HG02852 (cell line): Measurements from ENCODE around the gene KLF16.
A peak's percentile ranks its signal among the peaks of the same experiment; 100 is the strongest.

Experiments
- ATAC-seq: cut with Tn5 transposase; IDR thresholded peaks from one replicate; pipeline ENCODE4 v1.9.1; 2021; ENCODE audit warnings: mild to moderate bottlenecking, moderate library complexity; ENCODE audit not compliant: unreplicated experiment

KLF16 gene

DNA sequence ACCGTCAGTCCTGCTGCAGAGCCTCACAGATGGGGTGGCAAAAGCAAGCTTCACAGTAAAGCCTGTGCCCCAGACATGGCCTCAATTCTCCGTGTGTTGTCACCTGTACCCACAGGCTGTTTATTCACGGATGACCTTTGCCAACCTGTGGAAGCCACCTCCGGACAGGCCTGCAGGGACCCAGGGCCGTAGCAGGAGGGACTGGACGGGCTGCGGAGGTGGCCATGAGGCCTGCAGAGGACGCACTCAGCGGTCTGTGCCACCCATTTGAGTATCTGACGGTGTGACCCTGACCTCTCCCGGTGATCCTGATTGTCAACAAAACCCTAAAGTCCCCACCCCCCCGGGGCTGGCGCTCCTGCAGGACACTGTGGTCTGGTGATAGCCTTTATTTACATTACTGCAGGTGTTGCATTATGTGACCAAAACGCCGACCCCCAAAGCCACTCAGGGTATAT lies 7.8 kb upstream of the KLF16 start:
- no peak for ATAC-seq

DNA sequence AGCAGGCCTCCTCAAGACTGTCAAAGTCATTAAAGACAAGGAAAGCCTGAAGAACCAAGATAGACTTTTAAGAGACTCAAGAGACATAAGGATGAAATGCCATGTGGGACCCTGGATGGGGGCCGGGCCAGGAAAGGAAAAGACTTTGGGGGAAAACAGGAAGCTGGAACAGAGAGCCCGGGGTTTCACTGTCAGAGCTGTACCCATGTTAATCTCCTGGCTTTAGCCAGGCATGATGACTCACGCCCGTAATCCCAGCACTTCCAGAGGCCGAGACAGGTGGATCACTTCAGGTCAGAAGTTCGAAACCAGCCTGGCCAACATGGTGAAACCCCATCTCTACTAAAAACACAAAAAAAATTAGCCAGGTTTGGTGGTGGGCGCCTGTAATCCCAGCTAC lies 5.6 kb upstream of the KLF16 start:
- ATAC-seq: no peak

DNA sequence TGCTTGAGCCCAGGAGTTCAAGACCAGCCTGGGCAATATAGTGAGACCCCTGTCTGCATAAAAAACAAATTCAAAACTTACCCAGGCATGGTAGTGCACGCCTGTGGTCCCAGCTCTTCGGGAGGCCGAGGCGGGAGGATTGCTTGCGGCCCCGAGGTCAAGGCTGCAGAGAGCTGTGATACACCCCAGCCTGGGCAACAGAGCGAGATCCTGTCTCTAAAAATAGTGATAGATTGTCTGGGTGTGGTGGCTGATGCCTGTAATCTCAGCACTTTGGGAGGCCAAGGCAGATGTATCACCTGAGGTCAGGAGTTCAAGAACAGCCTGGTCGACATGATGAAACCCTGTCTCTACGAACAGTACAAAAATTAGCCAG lies 4.0 kb upstream of the KLF16 start:
- no peak for ATAC-seq

DNA sequence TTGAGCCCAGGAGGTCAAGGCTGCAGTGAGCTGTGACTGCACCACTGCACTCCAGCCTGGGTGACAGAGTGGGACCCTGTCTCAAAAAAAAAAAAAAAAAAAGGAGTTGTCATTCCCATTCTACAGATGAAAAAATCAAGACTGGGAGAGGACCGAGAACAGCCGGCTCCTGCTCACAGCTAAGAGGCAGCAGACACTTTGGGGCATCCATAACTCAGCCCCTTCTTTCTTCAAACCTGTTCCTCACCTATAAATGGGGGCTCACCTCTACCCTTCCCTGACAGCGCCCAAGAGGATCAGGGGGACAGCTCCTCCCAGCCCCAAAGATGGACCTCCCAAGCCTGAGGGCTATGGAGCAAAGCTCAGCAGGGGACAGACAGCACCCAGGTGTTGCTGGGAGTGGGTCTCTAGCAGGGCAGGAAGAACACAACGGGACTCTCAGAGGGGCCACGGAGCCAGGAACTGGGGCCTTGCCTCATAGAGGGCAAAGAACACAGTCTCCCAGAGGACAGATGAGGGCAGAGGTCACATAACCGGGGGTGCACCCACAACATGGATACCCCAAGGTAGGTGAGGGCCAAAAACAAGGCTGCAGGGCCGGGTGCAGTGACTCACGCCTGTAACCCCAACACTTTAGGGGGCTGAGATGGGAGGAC lies 3.4 kb upstream of the KLF16 start:
- no peak for ATAC-seq

DNA sequence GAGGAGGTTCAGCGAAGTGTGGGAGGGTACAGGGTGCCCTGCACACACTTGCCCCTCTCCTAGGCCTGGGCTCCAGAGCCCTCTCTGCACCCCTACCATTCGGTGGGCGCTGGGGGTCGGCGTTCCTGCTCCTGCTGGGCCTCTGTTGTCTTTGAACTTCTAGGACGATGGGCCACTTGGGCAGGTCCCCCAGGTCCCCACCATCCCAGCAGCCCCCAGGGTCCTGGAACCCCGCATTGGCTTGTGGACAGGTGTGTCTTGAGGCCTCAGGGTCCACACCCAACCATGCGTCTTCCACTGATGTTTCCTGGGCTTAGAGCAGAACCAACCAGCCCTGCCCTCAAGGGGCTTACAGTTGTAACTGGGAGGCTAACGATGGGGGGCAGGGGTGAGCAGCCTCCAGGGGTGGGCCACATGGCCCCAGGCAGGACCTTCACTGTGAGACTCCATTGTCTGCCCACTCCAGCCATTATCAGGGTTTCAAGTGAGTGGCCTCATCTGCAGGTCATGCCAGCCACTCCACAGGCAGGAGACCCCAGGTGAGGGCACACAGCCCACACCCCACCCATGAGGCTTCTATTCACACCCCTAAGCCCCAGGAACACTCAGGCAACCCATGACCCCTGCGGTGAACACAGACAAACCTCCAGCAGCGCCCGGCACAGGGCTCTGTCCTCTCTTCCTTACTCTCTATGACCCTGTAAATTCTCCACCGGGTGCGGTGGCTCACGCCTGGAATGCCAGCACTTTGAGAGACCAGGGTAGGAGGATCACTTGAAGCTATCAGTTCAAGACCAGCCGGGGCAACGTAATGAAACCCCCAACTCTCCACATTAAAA lies 2.0 kb upstream of the KLF16 start:
- no peak for ATAC-seq

DNA sequence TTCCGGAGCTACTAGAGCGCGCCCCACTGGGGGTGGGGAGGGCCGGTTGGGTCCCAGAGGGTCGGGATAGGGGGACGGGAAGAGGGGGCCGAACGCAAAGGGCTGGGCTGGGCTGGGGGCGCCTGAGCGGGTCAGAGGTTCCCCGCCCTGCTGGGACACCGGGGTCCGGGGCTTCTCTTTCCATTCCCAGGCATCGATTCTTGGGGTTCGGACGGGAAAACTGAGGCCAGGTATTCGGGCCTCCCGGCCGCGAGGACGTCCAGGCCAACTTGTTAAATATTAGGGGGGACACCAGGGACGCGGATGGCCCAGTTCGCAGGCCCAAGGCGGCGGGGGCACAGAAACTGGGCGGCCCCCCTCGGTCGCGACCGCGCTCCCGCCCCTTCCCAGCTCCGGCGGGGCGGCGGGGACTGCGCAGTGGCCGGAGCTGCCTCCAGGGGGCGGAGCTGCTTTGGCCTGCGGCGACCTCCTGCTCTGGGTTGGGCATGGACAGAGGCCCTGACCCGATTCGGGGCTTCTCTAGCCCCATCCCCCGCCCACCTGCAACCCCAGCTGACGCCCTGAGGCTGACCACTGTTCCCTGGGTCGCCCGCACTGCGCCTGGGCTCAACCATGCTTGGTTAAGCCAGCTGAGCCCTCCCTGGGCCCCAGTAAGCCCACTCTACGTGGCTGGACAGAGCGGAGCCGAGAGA lies 1.2 kb upstream of the KLF16 start:
- ATAC-seq: peak; percentile 31

DNA sequence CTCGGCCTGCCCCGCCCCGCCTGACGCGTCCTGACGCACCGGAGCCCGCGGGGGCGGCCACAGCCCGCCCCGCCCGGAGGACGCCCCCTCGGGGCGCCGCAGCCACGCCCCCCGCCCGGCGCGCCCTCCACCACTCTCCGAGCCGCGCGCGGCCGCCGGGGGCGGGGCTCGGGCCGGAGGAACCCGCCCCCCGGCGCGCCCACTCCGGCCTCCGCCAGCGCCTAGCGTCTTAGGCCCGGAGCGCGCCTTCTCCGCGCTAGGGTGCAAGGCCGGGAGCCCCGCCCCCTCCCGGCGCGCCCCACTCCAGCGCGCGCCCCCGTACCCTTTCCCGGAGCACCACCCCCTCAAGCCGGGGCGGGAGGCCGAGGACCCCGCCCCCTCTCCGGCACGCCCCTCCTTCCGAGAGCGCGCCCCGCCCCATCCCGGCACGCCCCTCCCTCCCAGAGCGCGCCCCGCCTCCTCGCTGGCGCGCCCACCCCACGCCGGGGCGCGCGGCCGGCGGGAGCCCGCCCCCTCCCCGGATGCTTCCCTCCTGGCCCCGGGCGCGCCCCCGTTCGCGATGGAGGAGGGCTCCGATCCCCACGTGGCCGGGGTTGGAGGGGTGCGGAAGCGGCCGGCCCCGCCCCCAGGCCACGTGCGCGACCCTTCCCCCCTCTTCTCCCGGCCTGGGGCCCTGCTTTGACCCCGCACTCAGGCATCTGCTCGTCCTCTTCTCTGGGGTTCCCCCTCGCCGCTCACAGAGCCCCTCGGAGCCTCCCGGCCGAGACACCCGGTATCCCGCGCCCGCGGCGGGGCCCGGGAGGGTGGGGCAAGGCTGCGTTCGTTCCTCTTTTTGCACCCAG lies 480 bp upstream of the KLF16 start:
- ATAC-seq: peak; percentile 54

DNA sequence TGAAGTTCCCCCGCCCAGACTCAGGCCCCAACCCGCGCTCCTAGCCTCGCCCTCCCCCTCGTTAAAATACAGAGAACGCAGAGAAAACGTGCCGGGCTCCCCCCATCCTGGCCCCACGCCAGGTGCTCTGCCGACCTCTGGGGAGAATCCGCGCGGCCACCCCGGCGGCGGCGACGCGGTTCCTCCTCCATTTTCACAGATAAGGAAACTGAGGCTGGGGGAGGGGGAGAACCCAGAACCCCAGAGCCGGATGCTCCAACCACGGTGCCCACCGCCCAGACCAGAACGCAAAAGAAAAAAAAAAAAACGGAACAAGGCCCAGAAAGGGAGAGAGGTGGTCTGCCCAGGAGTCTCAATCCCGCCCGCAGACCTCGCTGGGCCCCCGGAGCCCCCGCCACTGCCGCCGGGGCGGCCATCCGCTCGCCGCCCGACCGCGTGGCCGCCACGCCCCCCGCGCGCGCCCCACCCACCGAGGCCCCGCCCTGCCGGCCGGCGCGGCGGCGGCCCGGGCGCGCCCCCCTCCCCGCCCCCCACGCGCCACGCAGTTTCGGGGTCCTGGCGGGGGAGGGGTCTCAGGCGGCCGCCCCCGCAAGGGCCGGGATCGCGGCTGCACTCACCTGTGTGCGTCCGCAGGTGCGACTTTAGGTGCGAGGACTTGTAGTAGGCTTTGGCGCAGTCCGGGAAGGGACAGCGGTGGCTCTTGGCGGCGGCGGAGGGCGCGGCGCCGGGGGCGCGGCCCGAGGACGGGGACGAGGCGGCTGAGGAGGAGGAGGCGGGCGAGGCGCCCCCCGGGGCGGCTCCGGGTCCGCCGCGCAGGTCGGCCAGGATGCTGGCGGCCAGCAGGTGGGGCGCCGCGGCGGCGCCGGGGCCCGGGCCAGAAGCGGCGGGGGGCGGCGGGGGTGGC lies 703 bp downstream of the KLF16 start:
- peak; percentile 2 for ATAC-seq

DNA sequence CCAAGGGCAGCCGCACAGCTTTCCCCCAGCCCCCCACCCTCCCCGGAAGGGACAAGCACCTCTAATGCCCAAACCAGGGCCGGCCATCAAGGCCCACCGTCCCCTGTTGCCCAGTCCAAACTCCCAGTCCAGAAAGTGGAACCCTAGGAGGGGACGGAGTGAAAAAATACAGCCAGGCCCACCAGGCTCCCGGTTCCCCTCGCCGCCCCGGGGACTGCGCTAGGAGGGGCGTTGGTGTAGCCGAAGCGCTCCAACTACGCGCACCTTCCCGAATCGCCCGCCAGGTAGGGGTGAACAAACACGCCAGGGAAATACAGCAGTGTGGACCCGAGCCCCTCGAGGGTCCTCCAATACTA lies 1.3 kb downstream of the KLF16 start:
- no peak for ATAC-seq

DNA sequence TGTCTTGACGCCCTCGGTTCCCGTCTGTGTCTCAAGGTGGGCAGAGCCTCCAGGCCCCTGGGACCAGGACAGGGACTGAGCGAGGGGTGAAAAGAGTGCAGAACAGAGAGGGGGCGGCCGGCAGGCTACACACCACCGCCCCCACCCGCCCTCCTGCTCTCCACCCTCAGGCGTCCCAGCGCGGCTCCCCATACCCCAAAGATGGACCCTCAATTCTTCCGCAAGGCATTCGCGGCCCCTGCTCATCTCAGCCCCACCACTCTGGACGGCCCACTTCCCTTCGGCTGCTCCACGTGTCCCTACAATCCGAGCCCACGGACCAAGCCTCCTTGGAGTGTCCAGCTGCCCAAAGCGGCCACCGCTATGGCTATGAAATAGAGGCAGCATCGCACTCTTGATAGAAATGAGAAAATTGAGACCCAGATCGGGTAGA lies 1.8 kb downstream of the KLF16 start:
- ATAC-seq: no peak

DNA sequence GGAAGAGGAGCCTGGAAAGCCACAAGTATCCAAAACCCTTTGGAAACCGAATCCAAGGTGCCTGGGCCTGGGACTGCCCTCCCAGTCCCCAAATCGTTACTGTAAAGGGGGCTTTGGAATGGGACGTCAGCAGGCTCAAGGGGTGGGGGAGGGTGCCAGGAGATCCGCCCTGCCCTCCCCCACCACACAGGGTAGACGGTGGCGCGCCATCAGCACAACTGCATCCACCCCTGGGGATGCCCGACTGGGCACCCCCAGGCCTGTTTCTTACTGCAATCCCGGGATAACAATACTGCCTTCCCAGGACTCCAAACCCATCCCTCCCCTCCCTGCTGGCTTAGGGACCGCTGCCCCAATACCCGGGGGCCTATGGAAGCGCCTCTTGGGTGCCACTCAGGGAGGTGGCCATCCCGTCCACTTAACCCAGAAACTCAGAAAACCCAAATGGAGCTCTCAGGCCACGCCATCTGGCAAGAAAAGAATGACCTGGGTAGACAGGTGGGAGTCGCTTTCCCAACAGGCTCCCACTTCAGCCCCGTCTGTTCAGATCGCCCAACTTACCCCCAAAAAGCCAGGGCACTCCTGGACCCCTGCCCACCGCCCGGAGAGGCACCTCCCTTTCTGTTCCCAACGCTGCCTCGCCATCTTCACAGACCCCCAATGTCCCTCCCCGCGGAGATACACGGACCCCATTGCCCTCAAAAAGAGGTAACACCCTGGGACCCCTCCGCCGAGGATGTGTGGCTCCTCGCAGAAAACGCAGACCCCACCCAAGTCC lies 2.4 kb downstream of the KLF16 start:
- ATAC-seq: no peak

DNA sequence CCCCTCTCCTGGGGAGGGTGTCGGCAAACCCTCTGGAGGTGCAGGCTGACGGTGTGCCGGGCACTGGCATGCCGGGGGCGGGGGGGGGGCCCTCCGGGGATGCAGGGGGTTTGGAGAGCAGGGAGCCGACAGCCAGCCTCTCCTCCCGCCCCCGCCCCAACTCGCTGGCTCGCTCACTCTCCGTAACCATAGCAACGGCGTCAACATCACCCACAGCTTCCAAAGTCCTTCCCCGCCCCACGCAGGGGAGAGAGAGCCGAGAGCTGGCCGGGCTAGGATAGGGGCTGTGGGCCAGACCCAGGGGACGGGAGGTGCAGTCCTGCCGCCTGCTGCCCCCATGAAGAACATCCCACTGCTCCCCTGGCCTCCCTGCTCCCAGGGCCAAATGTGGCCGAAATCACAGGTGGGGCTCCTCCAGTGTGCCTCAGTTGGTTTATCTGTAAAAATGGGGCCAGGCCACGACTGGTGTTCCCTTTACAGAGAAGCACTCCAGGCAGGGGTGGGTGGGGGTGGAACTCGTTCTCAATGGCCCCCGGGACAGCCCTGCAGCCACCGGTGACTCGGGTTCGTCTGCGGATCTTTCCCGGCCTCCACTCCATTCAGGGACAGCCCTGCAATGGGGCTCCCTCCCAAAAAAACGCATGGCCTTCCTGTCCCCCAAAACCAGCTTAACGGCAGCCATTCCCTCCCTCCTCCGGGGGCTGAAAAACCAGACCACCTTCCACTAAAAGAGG lies 3.2 kb downstream of the KLF16 start:
- no peak for ATAC-seq

DNA sequence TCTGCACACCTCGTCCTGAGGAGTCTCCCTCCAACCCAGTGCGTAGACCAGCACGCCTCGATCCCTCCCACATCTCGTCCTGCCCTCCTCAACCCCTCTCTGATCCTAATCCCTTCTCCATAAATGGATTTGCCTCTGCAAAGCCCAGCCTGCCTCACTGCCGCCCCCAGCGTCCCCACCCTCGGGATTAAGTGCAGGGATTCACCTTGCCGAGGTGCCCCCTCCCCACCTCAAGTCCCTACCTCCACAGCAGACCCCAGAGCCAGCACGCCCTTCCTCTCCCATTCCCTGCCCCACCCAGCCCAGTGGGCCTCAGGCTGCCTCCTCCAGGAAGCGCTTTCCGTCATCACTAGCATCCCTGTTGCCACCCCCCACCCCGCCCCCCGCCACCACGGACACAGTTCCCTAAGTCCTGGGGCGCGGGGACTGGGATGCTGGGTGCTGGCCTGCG lies 4.0 kb downstream of the KLF16 start:
- ATAC-seq: no peak

DNA sequence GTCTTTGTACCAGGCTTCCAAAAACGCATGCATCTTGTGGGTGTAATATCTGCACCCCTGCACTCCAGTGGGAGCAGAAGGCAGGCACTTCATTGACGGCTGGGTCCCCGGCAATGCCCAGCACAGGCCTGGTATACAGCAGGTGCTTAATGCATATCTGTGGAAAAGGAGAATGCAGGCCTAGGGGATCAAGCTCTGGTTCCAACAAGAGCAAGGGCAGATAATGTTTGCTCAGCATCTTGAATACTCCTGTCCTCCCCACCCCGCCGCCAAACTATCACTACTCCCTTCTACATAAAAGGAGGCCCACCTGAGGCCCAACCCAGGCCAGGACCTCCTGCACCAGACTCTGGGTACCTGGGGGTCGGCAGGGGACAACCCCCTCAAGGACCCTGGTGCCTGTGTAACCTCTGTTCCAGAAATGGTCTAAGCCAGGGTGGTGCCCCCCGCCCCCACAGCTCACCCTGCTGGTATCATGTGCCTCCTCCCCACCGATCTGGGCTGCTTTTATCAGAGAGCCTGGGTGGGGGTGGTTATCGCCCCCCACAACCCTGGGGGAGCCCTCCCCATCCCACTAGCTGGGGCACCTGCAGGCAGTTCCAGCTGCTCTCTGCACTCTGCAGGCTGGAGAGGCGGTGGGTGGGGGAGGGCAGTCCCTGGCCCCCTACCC lies 4.8 kb downstream of the KLF16 start:
- ATAC-seq: no peak

DNA sequence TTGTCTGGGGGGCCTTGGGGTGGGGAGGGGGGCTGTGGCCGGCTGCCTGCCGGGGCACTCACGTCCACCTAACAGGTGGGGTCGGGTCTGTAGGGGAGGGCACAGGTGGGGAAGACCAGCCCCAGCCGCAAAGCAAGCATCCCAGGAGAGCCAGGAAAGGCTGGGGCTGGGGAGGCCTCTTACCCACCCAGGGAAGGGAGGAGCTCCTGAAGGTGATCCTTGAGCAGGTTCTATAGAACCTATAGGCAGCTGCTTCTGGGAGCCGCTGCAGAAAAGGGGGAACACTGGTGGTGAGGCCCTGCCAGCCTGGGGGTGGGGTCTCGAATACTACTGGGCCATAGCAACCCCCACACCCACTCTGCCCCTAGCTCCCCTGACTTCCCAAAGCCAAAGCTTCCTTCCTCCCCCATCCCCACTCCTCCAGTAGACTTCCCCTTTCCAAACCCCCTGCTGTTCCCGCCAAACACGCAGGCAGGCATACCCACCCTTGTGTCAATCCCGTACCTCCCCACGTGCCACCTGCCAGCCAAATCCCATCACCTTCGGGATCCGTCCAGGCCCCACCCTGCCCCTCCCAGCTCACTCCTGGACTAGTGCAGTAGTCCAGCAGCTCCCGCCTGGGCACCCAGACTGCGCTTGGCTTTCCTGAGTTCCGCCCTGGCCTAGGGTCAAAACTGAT lies 5.6 kb downstream of the KLF16 start:
- ATAC-seq: no peak

DNA sequence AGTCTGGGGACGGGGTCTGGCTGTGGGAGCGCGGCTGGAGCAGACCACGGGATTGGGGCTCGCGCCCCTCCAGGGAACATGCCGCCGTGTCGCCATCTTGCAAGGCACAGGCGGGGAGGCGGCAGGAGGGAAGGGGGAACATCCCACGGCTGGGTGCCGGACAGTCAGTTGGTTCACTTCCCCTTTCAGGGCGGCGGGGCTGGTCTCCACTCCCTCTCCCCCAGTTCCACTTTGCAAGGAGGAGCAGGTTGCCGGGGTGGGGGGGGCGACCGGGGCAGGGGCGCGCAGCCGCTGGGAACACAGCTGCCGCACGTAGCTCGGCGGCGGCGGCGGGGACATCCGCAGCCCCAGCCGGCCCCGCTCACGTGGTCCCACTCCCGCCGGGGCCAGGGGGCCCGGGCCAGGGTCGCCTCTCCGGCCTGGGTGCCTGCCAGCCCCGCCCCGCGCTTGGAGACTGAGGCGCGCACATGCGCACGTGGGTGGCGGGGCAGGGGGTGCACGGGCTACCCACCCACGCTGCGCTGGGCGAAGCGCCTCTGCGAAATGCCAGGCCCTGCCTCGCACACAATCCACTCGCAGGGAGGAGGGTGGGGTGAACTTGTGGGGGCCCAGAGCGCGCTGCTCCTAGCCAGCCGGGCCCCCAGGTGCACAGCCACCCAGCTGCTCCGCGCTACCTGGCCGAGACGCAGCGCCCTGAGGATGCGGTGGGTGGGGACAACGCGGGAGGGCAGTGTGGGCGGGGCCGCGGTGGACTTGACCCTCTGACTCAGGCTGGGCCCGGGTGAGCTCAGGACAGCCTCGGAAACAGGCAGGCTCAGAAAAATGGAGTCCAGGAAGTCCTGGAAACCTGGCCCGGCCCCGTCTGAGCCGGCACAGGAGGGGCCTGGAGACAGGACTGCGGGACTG lies 6.4 kb downstream of the KLF16 start:
- no peak for ATAC-seq
